NCI-H82 treated with DMSO at 0.1 percent for 48 hours (cell line): ENCODE measurements around the gene MOV10L1.
"Not testable (repeated sequence)": the region's sequence is repeated elsewhere in the genome, so short reads cannot be mapped to it uniquely, and the experiment has no call there.

ENCODE experiments used
- DNase-seq: peaks from one replicate; lab custom pipeline; 2025; ENCODE audit not compliant: unreplicated experiment; lab: John Stamatoyannopoulos, UW

Gene MOV10L1

GRCh38 chr22:50151571-50152537 is 62.0 kb downstream of the MOV10L1 start:
- DNase-seq = no peak

GRCh38 chr22:50153056-50153755 is 63.4 kb downstream of the MOV10L1 start:
- DNase-seq = no peak

GRCh38 chr22:50153756-50154140 is 63.9 kb downstream of the MOV10L1 start:
- DNase-seq = no peak

GRCh38 chr22:50157709-50158375 is 68.0 kb downstream of the MOV10L1 start:
- no peak for DNase-seq

- DNase-seq = no peak
These were observed 71.1 kb downstream of the MOV10L1 start for GRCh38 chr22:50160947-50161346.

- no peak for DNase-seq
These were observed 71.9 kb downstream of the MOV10L1 start for GRCh38 chr22:50161508-50162390.

- no peak for DNase-seq
These were observed 72.7 kb downstream of the MOV10L1 start for GRCh38 chr22:50162391-50162956.

GRCh38 chr22:50165436-50166123 is 75.8 kb downstream of the MOV10L1 start:
- DNase-seq = no peak

GRCh38 chr22:50167689-50168489 is 78.1 kb downstream of the MOV10L1 start:
- no peak for DNase-seq

- DNase-seq = not testable (repeated sequence)
These were observed 78.8 kb downstream of the MOV10L1 start for GRCh38 chr22:50168490-50169180.

GRCh38 chr22:50169181-50169759 is 79.5 kb downstream of the MOV10L1 start:
- DNase-seq = no peak

- DNase-seq = no peak
These were observed 80.1 kb downstream of the MOV10L1 start for GRCh38 chr22:50169774-50170341.

- DNase-seq = no peak
These were observed 80.9 kb downstream of the MOV10L1 start, which contains the start of gene PANX2 for GRCh38 chr22:50170453-50171318. Gene PANX2 (plus strand): TSS chr22:50170731. CDS start chr22:50170731, 0 bp downstream.

- DNase-seq = no peak
These were observed 81.6 kb downstream of the MOV10L1 start for GRCh38 chr22:50171319-50171964.

- no peak for DNase-seq
These were observed 82.2 kb downstream of the MOV10L1 start for GRCh38 chr22:50171965-50172421.
